ENCODE measurements around the gene SLC9A9.

The SLC9A9 gene

GRCh38 chr3:143510601-143511000, 337.7 kb downstream of the SLC9A9 start:
- no peak for DNase-seq (ENCODE audit: low spot score)

DNA sequence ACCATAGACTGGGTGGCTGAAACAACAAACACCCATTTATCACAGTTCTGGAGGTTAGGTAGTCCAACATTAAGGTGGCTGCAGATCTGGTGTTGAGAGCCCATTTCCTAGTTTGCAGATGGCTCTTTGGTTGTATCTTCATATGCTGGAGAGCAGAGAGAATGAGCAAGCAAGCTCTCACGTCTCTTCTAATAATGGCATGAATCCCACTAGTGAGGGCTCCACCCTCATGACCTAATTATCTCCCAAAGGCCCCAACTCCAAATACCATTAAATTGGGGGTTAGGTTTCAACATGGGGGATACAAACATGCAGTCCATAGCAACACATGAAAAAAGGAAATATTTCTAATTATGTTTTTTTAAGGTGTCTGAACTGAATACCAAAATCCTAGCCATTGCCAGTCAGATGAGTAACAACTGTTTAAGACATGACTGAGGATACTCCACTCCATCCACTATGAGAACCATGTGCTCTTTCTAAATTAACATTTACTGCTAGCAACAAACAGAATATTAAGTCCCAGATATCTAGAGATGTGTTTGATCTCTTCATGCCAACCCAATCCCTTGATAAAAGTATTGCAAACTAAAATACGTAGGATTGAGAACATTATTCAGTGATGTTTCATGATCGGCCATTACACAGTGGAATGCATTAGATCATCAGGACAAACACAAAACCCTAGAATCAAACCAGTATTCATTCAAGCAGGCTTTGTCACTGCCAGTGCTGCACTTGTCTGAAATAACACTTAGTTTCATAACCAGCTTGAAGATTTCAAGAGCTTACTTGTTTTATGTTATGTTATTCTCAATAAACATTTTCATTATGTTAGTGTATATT, 340.3 kb downstream of the SLC9A9 start:
- no peak for DNase-seq (ENCODE audit: low spot score)

GRCh38 chr3:143506190-143506589, 342.1 kb downstream of the SLC9A9 start:
- DNase-seq (ENCODE audit: low spot score), result no peak

GRCh38 chr3:143503325-143503885, 344.9 kb downstream of the SLC9A9 start:
- DNase-seq (ENCODE audit: low spot score), result no peak

- no peak for DNase-seq (ENCODE audit: low spot score)
These were observed 346.2 kb downstream of the SLC9A9 start for GRCh38 chr3:143502081-143502480.

GRCh38 chr3:143497382-143497781, 350.9 kb downstream of the SLC9A9 start:
- DNase-seq (ENCODE audit: low spot score), result no peak

- no peak for DNase-seq (ENCODE audit: low spot score)
These were observed 352.1 kb downstream of the SLC9A9 start for GRCh38 chr3:143496191-143496590.

GRCh38 chr3:143495527-143495926, 352.7 kb downstream of the SLC9A9 start:
- no peak for DNase-seq (ENCODE audit: low spot score)

DNA sequence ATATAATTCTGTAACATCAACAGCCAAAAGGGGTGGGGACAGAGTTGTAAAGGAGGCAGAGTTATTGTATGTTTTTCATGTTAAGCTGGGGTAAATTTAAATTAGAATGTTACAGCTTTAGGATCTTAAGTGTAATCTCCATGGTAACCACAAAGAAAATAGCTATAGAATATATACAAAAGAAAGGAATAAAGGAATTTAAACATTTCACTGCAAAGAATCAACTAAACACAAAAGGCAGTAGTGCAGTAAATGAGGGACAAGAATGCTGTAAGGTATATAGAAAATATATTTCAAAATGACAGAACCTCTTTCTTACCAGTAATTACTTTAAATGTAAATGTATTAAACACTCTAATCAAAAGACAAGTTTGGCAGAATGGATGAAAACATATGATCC, 361.7 kb downstream of the SLC9A9 start:
- no peak for DNase-seq (ENCODE audit: low spot score)

DNA sequence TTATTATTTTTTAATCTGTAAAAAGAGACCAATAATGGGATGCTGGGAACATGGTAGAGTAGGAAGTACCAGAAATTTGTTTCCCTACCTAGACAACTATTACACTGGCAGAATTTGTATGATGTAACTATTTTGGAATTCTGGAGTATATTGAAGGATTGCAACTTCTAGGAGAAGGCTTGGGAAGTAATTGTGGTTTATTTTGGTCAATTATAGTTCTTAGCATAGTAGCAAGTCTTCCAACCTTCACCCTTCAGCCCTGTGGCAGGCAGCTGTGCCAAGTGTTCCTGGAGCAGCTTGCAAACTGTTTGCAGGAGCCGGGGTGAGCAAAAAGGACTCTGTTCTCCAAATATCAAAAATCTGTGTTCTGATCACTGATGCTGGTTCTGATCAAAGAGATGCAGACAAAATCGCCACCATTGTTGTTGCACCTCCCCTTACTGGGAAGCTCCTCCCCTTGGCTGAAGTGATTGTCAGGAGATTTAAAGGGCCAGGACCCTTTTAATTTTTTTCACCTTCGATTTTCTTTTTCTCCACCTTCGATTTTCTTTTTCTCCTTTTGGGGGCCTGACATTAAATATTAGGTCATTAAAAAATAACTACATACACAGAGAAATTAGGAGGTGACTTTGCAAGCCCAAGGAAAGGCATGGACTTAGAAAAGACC, 363.3 kb downstream of the SLC9A9 start:
- DNase-seq (ENCODE audit: low spot score), result no peak

- no peak for DNase-seq (ENCODE audit: low spot score)
These were observed 365.1 kb downstream of the SLC9A9 start for GRCh38 chr3:143483214-143483613.

- DNase-seq (ENCODE audit: low spot score), result no peak
These were observed 365.9 kb downstream of the SLC9A9 start for GRCh38 chr3:143482106-143483088.

GRCh38 chr3:143480344-143480743, 367.9 kb downstream of the SLC9A9 start:
- DNase-seq (ENCODE audit: low spot score), result no peak

DNA sequence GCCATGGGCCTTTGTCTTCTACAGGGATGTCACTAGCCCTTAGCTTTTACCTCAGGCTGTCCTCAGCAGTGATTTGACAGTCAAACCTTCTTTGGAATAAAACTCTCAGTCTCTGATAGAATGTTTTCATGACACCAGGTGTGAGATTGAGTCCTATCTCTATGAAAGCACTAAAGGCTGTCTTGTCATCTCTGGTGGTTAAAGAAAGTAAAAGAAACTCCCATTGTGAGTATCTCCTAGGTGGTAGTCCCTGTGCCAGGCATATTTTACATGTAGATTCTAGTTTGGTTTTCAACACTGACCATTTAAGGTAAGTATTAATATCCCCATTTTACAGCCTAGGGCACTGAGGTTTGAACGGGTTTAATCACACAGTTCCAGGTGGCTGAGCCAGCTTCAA, 368.5 kb downstream of the SLC9A9 start:
- no peak for DNase-seq (ENCODE audit: low spot score)

DNA sequence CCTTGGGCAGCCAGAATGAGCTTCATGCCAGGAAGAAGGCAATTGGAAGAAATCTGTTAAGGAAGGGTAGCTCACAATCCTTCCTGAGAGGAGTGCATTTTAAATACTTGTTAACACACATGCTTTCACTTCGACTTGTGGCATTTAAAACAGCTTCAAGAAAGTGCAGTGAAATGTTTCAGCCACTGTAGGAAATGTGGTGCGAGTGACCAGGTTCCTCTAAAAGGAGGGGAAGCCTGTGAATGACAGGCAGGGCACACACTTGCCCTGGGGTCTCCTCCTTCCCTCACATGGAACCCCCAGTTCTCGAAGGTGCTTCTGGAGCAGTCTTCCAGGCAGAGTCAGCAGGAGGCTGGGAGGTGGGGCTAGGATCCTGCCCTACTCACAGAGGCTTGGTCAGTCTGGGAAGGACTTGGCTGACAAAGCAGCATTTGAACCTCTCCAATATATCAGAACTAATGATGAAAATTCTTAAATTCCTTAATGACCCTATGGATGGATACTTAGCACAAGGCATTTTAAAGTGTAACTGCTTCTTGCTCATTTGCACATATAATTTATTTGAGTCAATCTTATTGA, 370.1 kb downstream of the SLC9A9 start:
- DNase-seq (ENCODE audit: low spot score), result no peak

- no peak for DNase-seq (ENCODE audit: low spot score)
These were observed 371.2 kb downstream of the SLC9A9 start for GRCh38 chr3:143476965-143477640.

DNA sequence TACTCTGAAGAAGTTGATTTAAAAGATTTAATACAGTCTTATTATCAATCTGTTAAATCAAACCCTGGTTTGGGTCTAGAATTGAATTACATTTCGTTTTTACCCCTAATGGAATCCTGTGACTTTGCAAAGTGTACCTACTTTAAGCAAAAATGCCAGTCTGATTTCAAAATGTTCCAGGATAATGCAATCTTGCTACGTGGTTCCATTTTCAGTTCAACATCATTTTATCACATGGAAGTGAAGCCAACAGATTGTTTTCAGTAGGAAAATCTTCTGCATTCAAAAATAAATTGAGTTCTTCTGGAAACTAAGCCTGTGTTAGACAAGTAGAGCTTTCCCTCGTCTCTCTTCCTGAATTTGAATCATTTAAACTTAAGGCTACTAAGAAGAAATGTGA, 372.3 kb downstream of the SLC9A9 start:
- DNase-seq (ENCODE audit: low spot score), result no peak

DNA sequence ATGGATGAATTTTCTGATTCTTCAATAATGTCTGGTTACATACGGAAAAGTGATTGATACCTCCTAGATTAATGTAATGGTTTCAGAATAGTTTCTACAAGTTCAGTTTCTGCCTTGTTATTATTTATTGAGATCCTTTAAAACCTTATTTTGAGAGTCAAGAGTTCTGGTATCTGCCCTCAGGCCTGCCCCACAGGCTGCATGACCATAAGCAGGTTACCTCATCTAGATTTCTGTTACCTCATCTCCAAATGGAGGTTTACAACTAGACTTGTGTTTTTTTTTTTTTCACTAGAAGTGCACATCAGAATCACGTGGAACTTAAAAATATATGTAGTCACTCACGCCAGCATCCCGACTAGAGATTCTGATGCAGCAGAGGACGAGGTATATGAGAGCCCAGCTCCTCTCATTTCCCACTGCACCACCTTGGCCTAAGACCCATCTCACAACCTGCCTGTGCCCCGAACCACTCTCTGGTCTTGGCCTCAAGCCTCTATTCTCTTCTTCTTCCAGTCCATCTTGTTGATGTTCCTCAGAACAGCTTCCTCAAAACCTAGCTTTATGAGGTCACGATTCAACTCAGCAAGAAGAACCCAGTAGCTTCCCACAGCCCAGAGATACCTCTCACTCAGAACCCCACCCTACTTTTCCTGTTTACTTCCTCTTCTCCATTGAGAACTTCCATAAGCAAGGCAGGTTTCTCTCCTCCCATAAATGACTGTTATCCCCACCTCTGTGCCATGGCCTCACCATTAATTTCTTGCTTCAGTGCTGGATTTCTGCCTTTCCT, 375.3 kb downstream of the SLC9A9 start:
- DNase-seq (ENCODE audit: low spot score), result no peak

GRCh38 chr3:143471705-143472104, 376.6 kb downstream of the SLC9A9 start:
- DNase-seq (ENCODE audit: low spot score), result no peak

DNA sequence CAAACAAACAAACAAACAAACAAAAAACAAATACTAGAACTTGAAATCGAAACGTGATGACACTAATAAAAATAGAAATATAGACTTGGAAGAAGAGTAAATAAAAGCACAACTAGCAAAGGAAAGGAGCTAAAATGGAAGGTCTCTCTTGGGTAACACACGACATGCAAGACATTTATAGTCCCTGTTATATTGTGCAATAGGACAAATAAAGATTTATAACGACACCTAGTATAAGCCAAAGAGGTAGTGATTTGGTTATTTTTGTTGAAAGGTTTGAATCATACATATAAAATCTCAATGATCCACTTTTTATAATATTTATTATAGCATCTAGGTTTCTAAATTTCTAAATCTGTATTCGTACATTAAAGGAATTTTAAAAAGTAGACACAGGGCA, 379.1 kb downstream of the SLC9A9 start:
- DNase-seq (ENCODE audit: low spot score), result no peak

Measured in cerebellar cortex (tissue), 1 donor.